GM12801 (cell line): ENCODE data around the gene XRCC5.

Experiments
- TF ChIP-seq, protein P1 (sequence below): IDR thresholded peaks from one replicate; pipeline ENCODE4 v1.5.1; 2011; ENCODE audit warnings: control low read depth; ENCODE audit not compliant: insufficient read length; ENCODE audit errors: extremely low read depth

Gene XRCC5

GRCh38 chr2:216092646-216093045, 16.5 kb upstream of the XRCC5 start:
- TF ChIP-seq, protein P1, sequence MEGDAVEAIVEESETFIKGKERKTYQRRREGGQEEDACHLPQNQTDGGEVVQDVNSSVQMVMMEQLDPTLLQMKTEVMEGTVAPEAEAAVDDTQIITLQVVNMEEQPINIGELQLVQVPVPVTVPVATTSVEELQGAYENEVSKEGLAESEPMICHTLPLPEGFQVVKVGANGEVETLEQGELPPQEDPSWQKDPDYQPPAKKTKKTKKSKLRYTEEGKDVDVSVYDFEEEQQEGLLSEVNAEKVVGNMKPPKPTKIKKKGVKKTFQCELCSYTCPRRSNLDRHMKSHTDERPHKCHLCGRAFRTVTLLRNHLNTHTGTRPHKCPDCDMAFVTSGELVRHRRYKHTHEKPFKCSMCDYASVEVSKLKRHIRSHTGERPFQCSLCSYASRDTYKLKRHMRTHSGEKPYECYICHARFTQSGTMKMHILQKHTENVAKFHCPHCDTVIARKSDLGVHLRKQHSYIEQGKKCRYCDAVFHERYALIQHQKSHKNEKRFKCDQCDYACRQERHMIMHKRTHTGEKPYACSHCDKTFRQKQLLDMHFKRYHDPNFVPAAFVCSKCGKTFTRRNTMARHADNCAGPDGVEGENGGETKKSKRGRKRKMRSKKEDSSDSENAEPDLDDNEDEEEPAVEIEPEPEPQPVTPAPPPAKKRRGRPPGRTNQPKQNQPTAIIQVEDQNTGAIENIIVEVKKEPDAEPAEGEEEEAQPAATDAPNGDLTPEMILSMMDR: no peak

DNA sequence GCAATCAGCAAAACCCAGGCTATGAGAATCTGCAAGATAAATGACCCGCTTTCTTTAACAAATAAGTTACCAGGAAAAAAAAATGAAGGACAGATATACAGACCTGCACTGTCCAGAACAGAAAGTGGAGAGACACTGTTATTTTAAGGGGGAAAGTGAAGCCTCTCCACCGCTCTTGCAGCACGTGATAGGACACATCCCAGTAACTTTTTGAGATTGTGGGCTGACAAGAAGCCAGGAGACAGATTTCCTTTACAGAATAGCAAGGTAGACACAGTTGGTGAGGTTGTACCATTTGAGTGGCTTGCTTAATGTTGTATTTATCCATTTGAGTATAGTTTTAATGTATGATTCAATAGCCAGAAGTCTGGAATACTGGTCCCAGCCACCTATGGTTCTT, 14.4 kb upstream of the XRCC5 start:
- TF ChIP-seq, protein P1: no peak

- TF ChIP-seq, protein P1: no peak
Measured at GRCh38 chr2:216098421-216099334, 10.5 kb upstream of the XRCC5 start.

DNA sequence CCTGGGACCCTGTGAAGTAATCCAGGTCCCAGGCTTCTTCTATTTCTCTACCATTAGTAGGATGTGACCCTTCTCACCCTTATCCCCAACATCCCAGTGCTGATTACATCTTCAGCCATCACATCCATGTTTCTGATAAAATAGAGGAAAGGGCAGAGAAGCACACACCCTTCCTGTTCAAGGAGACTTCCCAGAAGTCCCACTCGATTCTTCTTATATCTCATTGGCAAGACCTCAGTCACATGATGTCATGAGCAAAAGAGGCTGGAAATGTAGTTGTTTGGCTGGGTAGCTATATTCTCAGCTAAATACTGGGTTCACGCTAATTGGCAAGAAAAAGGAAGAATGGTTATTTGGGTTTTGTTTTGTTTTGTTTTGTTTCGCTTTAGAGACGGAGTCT, 8.0 kb upstream of the XRCC5 start:
- TF ChIP-seq, protein P1: no peak

- TF ChIP-seq, protein P1: no peak
Measured at GRCh38 chr2:216103213-216103612, 5.9 kb upstream of the XRCC5 start.

GRCh38 chr2:216104691-216105090, 4.5 kb upstream of the XRCC5 start:
- TF ChIP-seq, protein P1: no peak

DNA sequence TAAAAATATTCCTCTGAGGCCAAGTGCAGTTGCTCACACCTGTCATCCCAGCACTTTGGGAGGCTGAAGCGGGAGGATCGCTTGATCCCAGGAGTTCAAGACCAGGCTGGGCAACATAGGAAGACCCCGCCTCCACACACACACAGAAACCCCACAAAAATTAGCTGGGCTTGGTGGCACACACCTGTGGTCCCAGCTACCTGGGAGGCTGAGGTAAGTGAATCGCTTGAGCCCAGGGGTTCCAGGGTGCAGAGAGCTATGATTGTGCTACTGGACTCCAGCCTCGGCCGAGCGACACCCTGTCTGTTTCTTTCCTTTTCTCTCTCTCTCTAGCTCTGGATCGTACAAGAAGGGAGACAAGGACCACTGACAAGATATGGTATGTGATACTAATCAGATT, 1.8 kb upstream of the XRCC5 start:
- TF ChIP-seq, protein P1: no peak
